Fibroblast of pulmonary artery (primary cell): ENCODE results near the gene GMPPA.

Experiments
- DNase-seq: peaks from one replicate; pipeline ENCODE4 v3.0.0-alpha.2; 2010; ENCODE audit warnings: low read depth
- H3K4me3 ChIP-seq: replicated peaks from 2 replicates; pipeline ENCODE4 v1.5.1; 2011; ENCODE audit warnings: low read depth, mild to moderate bottlenecking, control low read depth, low read length, moderate library complexity
- TF ChIP-seq, protein P1 (sequence below): IDR thresholded peaks from 2 replicates; pipeline ENCODE4 v1.5.1; 2011; ENCODE audit warnings: mild to moderate bottlenecking, control low read depth, low read length, inconsistent platforms; ENCODE audit errors: missing control alignments

The GMPPA gene

DNA sequence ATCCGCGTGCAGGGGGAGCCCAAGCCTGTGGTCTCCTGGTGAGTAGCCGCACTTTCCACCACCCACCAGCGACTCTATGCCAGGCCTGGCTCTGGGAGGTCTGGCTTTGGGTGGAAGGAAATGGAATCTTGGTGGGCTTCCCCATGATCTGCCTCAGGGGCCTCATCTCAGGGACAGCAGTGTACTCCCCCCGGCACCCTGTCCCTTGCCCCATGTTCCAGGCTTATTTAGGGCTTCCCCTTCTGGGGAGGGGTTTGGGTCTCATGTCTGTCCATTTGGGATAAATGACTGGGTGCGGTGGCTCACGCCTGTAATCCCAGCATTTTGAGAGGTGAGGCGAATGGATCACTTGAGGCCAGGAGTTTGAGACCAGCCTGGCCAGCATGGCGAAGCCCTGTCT, 36.3 kb upstream of the GMPPA start:
- no peak overlapping the region for H3K4me3 ChIP-seq
- TF ChIP-seq, protein P1, sequence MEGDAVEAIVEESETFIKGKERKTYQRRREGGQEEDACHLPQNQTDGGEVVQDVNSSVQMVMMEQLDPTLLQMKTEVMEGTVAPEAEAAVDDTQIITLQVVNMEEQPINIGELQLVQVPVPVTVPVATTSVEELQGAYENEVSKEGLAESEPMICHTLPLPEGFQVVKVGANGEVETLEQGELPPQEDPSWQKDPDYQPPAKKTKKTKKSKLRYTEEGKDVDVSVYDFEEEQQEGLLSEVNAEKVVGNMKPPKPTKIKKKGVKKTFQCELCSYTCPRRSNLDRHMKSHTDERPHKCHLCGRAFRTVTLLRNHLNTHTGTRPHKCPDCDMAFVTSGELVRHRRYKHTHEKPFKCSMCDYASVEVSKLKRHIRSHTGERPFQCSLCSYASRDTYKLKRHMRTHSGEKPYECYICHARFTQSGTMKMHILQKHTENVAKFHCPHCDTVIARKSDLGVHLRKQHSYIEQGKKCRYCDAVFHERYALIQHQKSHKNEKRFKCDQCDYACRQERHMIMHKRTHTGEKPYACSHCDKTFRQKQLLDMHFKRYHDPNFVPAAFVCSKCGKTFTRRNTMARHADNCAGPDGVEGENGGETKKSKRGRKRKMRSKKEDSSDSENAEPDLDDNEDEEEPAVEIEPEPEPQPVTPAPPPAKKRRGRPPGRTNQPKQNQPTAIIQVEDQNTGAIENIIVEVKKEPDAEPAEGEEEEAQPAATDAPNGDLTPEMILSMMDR = no peak
- DNase-seq = no peak

DNA sequence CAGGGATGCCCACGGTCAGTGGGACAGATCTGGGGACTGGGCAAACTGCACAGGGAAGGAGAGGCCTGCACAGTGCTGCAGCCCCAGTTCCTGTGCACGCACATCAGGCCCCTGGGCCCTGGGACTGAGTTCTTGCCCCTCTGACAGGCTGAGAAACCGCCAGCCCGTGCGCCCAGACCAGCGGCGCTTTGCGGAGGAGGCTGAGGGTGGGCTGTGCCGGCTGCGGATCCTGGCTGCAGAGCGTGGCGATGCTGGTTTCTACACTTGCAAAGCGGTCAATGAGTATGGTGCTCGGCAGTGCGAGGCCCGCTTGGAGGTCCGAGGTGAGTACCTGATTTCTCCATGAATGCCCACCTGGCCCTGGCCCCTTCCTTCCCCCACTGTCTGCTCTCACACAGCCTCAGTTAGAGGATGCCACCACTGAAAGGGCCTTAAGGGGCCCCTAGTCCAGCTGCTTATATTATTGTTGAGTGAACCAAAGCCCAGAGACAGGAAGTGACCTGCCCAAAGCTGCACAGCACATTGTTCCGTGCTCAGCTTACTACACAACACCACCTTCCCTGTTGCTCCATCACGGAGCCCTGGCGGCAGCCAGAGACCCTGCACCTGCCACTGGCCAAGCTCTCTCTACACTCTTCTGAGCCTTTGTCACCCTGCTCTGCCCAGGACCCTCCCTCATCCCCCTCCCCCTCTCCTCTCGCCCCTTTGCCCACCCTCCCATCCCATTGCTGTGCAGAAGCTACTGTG, 34.2 kb upstream of the GMPPA start:
- TF ChIP-seq, protein P1 = no peak
- no peak for DNase-seq
- no peak overlapping the region for H3K4me3 ChIP-seq

DNA sequence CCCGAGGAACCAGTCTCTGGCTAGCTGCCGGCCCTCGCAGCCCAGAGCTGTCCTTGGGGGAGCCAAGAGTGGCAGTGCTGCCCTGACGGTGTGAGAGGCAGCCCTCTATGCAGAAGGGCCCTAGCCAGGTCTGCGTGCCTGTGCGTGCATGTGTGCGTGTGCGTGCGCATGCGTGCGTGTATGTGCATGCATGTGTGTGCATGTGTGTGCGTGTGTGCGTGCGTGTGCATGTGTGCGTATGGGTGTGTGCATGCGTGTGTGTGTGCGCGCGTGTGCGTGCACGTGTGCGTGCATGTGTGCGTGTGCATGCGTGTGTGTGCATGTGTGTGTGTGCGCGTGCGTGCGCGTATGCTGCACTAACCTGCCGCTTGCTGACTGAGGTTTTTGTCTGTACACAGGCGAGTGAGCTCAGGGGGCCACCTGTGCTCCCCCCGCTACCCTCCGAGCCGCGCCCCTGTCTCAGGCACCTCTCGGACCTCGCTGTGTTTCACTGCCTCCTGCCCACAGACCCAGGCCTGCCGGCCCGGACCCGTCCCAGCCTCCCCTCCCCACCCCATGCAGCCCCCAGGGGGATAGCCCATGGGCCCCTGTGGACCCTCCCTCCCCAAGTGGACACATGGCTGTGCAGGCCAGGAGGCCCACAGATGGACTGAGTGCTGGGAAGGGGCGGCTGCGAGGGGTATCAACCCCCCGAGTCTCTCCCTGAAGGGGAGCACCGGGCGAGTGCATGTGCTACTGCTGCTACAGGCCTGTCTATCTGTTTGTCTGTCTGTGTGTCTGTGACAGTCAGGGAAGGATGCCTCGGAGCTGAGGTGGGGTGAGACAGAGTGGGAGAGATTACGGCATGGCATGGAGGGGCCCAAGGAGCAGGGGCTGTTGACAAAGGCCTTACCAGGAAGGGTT, 32.8 kb upstream of the GMPPA start:
- TF ChIP-seq, protein P1 = no peak
- H3K4me3 ChIP-seq = no peak overlapping the region
- DNase-seq = no peak

DNA sequence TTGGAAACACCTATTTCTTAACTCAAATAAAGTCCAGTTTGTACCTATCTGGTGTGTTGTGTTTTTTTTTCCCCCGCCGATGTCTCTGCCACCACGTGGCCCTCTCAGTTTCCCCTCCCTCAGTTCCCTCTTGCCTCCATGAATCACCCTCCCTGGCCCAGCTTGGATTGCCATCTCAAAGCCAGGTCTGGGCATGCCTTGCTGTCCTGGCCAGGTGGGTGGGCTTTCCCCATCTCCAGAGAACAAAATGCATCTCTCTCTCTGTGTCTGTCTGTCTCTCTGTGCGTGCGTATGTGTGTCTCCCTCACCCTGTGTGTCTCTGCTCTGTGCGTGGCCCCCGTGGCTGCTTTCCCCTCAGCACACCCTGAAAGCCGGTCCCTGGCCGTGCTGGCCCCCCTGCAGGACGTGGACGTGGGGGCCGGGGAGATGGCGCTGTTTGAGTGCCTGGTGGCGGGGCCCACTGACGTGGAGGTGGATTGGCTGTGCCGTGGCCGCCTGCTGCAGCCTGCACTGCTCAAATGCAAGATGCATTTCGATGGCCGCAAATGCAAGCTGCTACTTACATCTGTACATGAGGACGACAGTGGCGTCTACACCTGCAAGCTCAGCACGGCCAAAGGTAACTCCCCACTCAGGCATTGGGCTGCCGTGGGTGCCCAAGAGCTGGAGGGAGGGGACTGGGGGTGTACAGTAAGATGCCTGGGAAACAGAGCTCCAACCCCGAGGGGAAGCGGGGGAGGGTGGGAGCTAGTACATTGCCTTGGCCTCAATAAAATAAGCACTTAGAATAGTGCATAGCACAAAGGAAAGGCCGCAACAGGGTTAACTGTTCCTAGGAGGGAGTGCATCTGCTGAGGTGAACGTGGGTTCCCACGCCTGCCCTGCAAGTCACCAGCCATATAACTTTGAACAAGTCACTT, 31.6 kb upstream of the GMPPA start:
- DNase-seq = no peak
- TF ChIP-seq, protein P1 = no peak
- no peak overlapping the region for H3K4me3 ChIP-seq

DNA sequence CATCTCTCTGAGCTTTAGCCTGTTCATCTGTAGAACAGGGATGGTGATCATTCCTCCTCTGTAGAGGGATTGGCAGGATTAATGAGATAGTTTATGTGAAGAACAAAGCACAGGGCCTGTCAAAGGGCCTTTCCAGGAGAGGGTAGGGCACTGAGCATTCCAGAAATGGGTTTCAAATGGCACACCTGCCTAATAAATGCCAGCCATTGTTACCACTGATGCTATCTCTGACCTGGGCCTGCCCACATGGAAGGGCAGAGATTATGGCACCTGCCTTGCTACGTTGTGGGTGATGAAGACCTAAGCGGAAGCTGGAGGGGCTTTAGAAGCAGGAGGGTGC, 31.0 kb upstream of the GMPPA start:
- no peak overlapping the region for H3K4me3 ChIP-seq
- TF ChIP-seq, protein P1 = no peak

DNA sequence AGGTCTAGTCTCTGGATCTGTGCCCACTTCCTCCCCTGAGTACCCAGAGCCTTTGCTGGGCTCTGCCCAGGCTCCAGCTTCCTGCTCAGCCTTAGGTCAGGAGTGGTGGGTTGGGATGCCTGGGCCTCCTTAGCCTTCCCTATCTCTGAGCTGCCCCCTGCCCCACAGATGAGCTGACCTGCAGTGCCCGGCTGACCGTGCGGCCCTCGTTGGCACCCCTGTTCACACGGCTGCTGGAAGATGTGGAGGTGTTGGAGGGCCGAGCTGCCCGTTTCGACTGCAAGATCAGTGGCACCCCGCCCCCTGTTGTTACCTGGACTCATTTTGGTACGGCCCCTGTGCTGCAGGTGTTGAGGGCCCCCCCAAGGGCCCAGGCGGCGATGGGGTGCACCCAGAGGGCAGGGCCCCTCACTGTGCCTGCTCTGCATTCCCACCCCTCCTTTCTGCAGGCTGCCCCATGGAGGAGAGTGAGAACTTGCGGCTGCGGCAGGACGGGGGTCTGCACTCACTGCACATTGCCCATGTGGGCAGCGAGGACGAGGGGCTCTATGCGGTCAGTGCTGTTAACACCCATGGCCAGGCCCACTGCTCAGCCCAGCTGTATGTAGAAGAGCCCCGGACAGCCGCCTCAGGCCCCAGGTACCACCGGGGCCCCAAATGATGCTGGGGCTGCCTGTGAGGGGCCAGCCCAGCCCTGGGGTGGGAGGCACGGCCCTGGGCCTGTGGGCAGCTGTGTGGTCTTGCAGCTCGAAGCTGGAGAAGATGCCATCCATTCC, 30.1 kb upstream of the GMPPA start:
- no peak overlapping the region for H3K4me3 ChIP-seq
- TF ChIP-seq, protein P1 = no peak
- no peak for DNase-seq

More for the DNA sequence above, 31.0 kb upstream of the GMPPA start:
- DNase-seq = no peak
